ENCODE data around the gene RAB7B.

Gene RAB7B

GRCh38 chr1:205986292-205986691 is 16.9 kb downstream of the RAB7B start:
- FAIRE-seq, result no peak
- no peak for TF ChIP-seq CTCF (IDR thresholded peaks at IDR 0.05; ENCODE audit: insufficient read depth, missing control alignments)
- no peak for DNase-seq (ENCODE audit: insufficient read length, low spot score)

GRCh38 chr1:205985330-205986005 is 17.7 kb downstream of the RAB7B start:
- no peak for FAIRE-seq
- DNase-seq (ENCODE audit: insufficient read length, low spot score), result no peak
- TF ChIP-seq CTCF (IDR thresholded peaks at IDR 0.05; ENCODE audit: insufficient read depth, missing control alignments), result no peak

- peak; percentile 66 for TF ChIP-seq CTCF (IDR thresholded peaks at IDR 0.05; ENCODE audit: insufficient read depth, missing control alignments)
- DNase-seq (ENCODE audit: insufficient read length, low spot score), result no peak
- no peak for FAIRE-seq
Observed at GRCh38 chr1:205983925-205984725, 19.1 kb downstream of the RAB7B start.

- FAIRE-seq (no peak), DNase-seq (ENCODE audit: insufficient read length, low spot score) (no peak)
- no peak for TF ChIP-seq CTCF (IDR thresholded peaks at IDR 0.05; ENCODE audit: insufficient read depth, missing control alignments)
Observed at GRCh38 chr1:205981257-205981656, 21.9 kb downstream of the RAB7B start.

DNA sequence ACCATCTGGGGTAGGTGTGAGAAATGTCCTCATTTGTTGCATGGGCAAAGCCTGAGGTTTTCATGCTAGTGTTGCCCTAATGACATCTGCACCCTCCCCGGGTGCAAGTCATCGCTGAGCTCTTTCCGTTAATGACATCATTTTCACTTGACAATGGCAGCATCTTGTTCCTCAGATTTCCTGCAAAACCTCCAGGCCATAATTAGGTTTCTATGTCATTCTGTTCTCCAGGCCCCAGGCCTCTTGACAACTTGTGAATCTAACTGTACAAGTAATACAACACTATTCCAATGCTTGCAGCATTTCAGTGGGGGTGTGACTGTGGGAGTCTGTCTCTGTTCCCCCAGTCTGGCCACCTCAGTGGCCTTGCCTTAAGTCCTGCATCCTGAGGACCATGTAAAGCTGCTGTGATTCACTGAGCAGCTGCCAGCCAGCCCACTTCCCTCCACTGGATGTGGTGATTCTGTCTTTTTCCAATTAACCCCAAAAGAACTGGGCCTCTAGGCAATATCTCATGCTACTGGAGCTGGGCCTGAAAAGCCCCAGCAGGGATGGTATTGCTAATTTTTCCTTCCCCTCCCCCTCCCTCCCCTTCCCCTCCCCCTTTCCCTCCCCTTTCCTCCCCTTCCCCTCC is 22.8 kb downstream of the RAB7B start:
- DNase-seq (ENCODE audit: insufficient read length, low spot score) (no peak), FAIRE-seq (no peak)
- TF ChIP-seq CTCF (IDR thresholded peaks at IDR 0.05; ENCODE audit: insufficient read depth, missing control alignments), result no peak

DNA sequence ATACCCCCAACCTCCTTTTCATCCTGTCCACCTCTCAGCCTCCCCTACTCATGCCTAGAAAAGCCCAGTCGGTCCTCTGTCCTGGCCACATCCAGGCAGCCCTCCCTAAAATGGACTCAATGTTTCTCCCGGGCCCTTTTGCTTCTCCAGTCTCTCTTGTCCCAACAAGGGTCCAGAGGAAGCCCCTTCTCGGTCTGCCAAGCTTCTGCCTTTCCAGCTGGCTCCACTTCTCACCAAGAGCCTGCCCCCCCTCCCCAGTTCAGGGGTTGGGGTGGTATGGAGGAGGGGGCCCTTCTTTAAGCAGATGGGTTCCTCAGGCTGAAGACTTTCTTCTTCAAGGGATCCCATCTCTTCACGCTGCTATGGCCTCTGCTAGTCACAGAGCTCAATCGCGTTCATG is 23.9 kb downstream of the RAB7B start:
- TF ChIP-seq CTCF (IDR thresholded peaks at IDR 0.05; ENCODE audit: insufficient read depth, missing control alignments), result no peak
- DNase-seq (ENCODE audit: insufficient read length, low spot score), result no peak
- FAIRE-seq, result no peak

Measured in D721Med (cell line).